ENCODE data around the gene GALNT17.

Gene GALNT17

DNA sequence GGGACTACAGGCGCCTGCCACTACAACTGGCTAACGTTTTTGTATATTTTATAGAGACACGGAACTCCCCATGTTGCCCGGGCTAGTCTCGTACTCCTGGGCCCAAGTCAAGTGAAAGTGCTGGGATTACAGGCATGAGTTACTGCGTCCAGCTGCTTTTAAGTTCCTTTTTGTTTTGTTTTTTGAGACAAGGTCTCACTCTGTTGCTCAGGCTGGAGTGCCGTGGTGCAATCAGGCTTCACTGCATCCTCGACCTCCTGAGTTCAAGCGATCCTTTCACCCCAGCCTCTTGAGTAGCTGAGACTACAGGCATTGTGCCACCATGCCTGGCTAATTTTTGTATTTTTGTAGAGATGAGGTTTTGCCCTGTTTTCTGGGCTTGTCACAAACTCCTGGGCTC, 155.0 kb downstream of the GALNT17 start:
- DNase-seq = no peak

- DNase-seq = no peak
Observed at GRCh38 chr7:71290452-71290851, 158.5 kb downstream of the GALNT17 start.

GRCh38 chr7:71298378-71298777, 166.4 kb downstream of the GALNT17 start:
- no peak for DNase-seq

GRCh38 chr7:71300086-71300485, 168.1 kb downstream of the GALNT17 start:
- no peak for DNase-seq

DNA sequence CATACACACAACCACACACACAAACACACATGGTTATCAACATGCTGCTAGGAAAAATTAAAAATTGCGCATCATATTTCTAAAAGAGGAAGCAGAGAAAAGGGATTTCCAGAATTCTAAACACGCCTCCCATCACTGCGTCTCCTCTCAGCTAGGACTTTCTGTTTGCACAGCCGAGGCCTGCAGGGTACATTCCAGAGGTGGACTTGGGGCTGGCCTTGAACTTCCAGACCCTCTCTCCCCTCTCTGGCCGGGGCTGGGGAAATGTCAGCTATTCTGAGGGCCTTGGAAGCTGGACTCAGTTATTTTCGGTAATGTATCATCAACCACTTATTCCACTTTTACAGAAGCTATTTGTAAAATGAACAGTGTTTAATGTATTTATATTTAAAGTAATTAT, 168.7 kb downstream of the GALNT17 start:
- no peak for DNase-seq

DNA sequence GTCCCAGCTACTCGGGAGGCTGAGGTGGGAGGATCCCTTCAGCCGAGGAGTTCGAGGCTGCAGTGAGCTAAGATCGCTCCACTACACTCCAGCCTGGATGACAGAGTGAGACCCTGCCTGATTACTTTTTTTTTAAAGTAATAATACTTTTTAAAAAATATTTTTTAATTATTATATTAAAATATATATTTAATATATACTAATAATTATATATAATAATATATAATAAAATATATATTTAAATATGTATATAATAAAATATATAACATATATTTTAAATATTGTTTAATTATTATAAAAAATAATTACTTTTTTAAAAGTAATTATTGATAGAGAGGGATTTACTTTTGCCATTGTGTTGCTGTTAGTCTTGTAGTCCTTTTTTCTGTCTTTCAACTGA, 169.2 kb downstream of the GALNT17 start:
- no peak for DNase-seq

- no peak for DNase-seq
Observed at GRCh38 chr7:71303566-71303965, 171.6 kb downstream of the GALNT17 start.

DNA sequence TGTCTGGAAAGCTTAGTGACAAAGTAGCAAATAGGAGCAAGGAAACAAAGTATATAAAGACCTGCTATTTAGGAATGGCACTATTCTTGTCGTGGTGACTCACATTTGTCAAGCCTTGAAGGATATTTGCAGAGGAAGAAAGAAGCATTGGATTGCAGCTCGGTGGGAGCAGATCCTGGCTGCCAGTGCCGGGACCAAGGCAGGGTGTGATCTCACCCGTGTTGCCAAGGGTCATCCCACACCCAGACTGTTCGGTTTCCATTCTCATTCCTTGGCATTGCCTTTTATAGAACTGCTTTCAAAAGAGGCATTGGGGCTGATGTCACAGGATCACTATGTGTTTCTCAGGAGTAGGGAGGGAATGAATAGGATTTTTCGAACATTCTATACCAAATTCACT, 176.2 kb downstream of the GALNT17 start:
- no peak for DNase-seq

GRCh38 chr7:71311576-71311975, 179.6 kb downstream of the GALNT17 start:
- no peak for DNase-seq

DNA sequence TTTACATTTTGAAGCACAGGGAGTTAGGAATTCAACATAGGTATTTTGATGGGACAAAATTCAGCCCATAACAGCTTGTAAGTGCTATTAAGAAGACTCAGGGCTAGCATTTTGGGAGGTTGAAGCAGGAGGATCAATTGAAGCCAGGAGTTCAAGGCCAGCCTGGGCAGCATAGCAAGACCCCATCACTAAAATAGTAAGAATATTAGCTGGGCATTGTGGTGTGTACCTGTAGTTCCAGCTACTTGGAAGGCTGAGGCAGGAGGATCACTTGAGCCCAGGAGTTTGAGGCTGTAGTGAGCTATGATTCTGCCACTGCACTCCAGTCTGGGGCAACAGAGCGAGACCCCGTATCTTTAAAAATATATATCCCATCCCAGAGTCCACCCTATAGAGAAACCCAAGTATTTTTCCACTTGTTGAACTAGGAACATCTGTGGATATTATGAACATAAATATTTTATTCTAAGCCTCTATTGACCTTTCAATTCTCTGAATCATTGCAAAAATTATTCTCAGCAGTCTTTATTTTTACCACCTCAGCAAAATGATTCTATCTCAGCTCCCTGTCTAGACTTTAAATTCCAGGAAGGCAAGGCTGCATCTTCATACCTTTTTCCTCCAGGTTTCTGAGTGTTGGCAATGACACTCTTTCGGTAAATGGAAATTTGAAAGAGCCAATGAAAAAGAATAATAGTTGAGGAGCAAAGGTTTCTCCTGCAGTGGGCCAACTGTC, 181.0 kb downstream of the GALNT17 start:
- no peak for DNase-seq

DNA sequence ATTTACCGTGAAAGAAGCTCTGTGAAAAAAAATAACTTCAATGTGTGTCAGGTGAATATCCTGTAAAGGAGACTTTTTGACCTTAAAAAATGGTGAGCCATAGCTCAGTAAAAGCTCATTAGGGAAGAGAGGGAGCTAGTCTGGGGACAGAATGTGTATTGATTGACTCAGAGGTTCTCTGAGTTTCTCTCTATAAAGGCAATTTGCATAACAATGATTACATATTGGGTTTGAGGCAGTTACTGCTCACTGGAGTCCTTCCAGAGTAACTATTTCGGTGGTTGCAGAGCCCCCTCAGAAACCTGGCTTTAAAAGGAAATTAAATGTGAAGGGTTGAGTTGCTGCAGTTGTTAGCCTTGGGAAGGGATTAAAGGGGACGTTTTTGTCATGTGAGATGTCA, 181.6 kb downstream of the GALNT17 start:
- no peak for DNase-seq

GRCh38 chr7:71320916-71321315, 189.0 kb downstream of the GALNT17 start:
- DNase-seq = no peak

- DNase-seq = no peak
Observed at GRCh38 chr7:71322201-71322600, 190.3 kb downstream of the GALNT17 start.

DNA sequence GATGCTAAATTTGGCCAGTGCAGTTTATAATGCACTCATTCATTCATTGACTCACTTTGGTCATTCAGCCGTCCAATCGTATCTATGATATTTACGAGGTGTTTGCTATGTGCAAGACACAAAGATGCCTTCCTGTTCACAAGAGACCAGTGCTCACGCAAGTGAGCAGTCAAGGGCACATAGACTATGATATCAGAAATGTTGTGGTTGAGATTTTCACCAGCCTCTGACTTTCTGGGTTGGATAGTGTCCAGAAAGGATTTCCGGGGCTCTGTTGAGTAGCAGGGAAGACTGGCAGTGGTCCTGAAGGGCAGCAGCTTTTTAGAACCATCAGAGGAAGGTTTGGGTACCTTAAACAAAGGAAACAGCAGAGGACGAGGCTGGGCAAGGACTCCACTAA, 191.8 kb downstream of the GALNT17 start:
- DNase-seq = no peak

DNA sequence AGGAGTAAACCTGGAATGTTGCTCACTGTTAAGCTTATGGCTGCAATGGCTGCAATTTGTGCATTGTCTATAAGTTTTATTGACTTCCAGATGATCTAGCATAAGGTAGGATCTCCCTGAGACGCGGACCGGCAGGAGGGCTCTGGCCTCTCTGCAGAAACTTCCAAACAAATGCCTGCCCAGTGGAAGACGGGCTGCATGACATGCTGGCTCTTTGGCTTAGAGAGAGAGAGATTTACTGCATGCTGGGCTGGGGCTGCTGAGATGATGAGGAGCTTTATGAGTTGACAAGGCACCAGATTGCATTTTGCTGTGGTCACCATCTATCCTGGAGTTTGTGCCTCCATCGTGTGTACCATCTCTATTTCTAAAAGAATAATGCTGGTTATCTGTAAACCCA, 193.2 kb downstream of the GALNT17 start:
- no peak for DNase-seq

GRCh38 chr7:71326595-71326994, 194.7 kb downstream of the GALNT17 start:
- no peak for DNase-seq

DNA sequence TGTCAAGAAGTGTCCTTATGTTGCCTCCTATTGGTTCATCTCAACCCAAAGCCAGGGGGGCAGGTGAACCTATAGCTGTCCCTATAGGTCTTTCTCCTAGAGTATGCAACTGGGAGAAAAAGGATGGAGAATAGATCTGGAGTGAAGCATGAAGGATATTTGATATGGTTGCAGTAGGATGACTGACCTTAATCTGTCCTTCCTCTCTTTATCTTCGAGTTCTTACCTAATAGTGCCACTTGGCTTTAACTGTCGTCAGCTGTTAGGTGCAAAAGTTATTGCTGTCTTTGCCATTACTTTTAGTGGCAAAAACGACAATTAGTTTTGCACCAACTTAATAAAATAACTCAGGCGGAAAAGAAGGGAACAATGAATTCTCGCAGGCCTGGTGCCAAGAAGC, 196.0 kb downstream of the GALNT17 start:
- no peak for DNase-seq

DNA sequence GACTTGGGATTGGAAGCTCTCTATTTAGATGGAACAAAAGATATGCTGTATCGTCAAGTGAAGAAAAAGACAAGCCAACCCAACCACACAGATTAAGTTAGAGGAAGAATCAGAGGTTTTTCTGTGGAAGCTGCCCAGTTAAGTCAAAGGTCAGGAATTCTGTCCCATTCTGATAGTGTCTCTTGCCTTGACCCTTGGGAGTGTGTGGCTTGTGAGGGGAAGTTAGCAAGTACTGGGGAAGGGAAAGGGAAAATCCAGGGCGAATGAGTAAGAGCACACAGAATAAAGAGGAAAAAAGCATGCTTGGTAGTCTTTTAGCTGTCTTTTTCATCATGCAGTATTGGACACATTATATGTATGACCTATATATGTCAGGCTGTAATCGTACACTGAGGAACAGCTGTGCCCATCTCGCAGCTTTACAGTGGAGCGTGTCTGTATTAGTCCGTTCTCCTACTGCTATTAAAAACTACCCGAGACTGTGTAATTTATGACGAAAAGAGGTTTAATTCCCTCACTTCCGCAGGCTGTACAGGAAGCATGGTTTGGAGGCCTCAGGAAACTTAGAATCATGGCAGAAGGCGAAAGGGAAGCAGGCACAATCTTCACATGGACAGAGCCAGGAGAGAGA, 197.2 kb downstream of the GALNT17 start:
- no peak for DNase-seq

DNA sequence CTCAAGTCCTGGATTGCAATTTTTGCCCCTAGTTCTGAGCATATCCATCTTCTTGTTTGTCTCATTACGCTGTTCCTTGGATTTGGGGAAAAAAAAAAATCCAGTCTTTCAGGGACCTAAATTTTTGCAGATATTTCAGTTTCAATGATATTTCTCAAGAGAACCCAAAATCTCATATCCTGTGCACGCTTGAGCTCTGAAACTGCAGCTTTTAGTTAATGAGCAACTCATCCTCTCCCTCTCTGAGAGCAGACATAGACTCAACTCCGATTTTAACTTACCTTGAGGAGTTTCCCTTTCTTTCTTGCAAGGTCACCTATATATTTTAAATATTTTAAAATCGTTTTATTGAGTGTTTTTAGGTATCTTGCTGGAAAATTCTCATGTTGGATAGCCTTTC, 200.3 kb downstream of the GALNT17 start:
- DNase-seq = no peak

DNA sequence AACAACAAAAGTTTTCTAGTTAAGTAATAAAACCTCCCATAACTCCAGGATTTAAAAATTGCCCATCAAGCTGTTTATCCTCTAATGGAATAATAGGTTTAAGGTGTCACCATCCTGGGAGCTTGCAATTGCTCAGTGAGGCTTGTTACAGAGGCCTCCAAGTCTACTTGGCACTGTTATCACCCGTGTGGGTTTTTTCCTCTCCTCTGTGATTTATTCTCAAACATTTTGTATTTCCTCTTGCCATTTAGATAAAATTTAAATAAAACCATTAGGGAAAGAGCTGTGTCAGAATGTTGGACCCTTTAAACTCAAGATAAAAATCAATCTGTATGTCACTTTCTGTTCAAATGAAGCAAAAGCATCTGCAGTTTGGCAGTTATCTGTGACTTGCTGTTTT, 202.6 kb downstream of the GALNT17 start:
- DNase-seq = no peak

DNA sequence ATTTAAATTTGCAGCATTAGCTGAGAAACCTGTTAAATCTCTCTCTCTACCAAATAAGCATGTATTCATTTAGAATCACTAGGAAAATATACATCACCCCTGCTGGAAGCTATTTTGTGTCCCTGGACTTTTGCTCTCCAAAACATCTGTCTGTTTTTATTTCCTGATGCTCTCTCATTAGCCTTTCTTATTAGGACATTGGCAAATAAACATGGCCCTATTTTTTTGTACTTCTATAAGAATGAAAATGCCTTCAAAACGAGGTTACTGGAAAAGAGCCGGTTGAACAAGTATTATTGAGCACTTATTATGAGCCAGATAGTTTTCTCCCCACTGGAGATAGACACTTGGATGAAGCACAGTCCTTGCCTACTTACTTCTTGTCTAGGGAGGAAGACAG, 206.9 kb downstream of the GALNT17 start:
- no peak for DNase-seq

GRCh38 chr7:71339924-71340323, 208.0 kb downstream of the GALNT17 start:
- no peak for DNase-seq

DNA sequence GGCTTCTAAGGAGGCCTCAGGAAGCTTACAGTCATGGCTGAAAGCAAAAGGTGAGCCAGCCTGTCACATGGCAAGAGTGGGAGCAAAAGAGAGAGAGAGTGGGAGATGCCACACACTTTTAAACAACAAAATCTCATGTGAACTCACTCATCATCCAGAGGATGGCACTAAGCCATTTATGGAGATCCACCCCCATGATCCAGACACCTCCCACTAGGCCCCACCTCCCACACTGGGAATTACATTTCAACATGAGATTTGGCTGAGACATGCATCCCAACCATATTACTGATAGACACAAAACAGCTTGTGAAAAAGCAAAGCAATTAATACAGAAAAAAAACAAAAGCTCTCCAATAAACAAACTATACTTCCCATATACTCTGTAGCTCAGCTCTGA, 210.3 kb downstream of the GALNT17 start:
- DNase-seq = no peak

GRCh38 chr7:71343039-71343438, 211.1 kb downstream of the GALNT17 start:
- no peak for DNase-seq

DNA sequence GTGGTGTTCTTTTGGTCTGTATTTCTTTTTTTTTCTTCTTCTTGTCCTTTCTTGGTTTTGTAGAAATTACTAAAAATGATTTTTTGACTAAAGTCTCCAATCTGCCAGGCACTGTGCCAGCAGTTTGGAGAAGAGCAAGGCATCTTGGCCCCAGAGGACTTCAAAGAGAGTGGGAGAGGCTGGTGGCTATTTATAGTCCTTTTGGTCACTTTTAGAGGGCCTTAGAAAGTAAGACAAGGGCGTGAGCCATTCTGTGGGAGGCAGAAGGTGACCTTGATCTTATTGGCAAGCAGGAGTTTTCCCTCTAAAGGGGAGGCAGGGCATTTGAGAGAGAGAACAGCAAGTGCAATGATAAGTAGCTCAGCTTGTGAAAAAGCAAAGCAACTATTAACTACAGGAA, 211.9 kb downstream of the GALNT17 start:
- no peak for DNase-seq
